GM12878 (cell line): Measurements from ENCODE around the gene SLC29A4.

Experiments used
- BHLHE40 ChIP-seq, 2 experiments: fragments of 450-650 bp in 1 of 2; IDR thresholded peaks; 2 replicates each; pipeline ENCODE4 v1.6.1; 2011 to 2017; ENCODE audit warnings: low read depth in 2 of 2, borderline replicate concordance in 1 of 2, improper control_type of control experiment in 1 of 2, low read length in 1 of 2, mild to moderate bottlenecking in 1 of 2
- HCFC1 ChIP-seq: fragments of 150-350 bp; IDR thresholded peaks from 2 replicates; pipeline ENCODE4 v1.6.1; 2014; ENCODE audit warnings: low read length
- RAD21 ChIP-seq: IDR thresholded peaks from 2 replicates; pipeline ENCODE4 v1.6.1; 2011; ENCODE audit warnings: mild to moderate bottlenecking, low read depth, low read length, moderate library complexity; ENCODE audit not compliant: insufficient read depth
- ZNF384 ChIP-seq: IDR thresholded peaks from 2 replicates; pipeline ENCODE4 v1.6.1; 2012; ENCODE audit warnings: low read depth, mild to moderate bottlenecking, low read length, improper control_type of control experiment, borderline replicate concordance
- TF ChIP-seq, protein P1 (sequence below), 3 experiments: IDR thresholded peaks in 2 of 3; conservative IDR thresholded peaks in 1 of 3; 2 replicates each; pipeline ENCODE4 v1.5.1; 2011; ENCODE audit warnings: low read depth in 3 of 3, low read length in 3 of 3, mild to moderate bottlenecking in 3 of 3, control low read depth in 2 of 3, moderate library complexity in 2 of 3, inconsistent platforms in 1 of 3, mixed read lengths in 1 of 3; ENCODE audit not compliant: control insufficient read depth in 2 of 3, insufficient read depth in 1 of 3; ENCODE audit errors: extremely low read depth in 1 of 3
- TF ChIP-seq, protein P2 (sequence below): fragments of 450-650 bp; IDR thresholded peaks from 2 replicates; pipeline ENCODE4 v1.6.1; 2017; ENCODE audit warnings: antibody characterized with exemption, mild to moderate bottlenecking, moderate library complexity
- TF ChIP-seq, protein P3 (sequence below): IDR thresholded peaks from 2 replicates; pipeline ENCODE4 v1.6.1; 2012; ENCODE audit warnings: low read depth, low read length, improper control_type of control experiment
- TF ChIP-seq, protein P4 (sequence below): fragments of 450-650 bp; IDR thresholded peaks from 2 replicates; pipeline ENCODE4 v1.6.1; 2017; ENCODE audit warnings: mild to moderate bottlenecking
- TF ChIP-seq, protein P5 (sequence below): IDR thresholded peaks from 2 replicates; pipeline ENCODE4 v1.6.1; 2012; ENCODE audit warnings: mild to moderate bottlenecking, low read depth, low read length

DNA sequence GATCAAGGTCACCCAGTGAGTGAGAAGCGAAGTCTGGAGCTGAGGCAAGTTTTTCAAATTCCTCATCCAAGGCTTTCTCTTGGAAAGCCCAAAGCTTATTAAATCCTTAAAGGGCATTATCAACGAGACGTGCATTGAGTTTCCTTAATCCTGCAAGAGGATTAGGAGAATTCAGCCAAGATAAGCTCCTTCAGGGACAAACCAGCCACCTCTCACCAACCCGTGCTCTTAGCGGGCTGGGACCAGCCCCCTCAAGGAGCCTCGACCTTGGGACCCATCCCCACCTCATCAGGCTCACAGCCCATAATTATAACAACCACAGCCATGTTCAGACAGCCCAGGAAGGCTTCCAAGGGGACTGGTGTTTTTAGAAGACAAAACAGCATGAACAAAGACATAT lies 12.0 kb upstream of the SLC29A4 start:
- TF ChIP-seq, protein P1, sequence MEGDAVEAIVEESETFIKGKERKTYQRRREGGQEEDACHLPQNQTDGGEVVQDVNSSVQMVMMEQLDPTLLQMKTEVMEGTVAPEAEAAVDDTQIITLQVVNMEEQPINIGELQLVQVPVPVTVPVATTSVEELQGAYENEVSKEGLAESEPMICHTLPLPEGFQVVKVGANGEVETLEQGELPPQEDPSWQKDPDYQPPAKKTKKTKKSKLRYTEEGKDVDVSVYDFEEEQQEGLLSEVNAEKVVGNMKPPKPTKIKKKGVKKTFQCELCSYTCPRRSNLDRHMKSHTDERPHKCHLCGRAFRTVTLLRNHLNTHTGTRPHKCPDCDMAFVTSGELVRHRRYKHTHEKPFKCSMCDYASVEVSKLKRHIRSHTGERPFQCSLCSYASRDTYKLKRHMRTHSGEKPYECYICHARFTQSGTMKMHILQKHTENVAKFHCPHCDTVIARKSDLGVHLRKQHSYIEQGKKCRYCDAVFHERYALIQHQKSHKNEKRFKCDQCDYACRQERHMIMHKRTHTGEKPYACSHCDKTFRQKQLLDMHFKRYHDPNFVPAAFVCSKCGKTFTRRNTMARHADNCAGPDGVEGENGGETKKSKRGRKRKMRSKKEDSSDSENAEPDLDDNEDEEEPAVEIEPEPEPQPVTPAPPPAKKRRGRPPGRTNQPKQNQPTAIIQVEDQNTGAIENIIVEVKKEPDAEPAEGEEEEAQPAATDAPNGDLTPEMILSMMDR (IDR thresholded peaks at IDR 0.05 in 2 of 3, conservative IDR thresholded peaks at IDR 0.05 in 1 of 3; ENCODE audit: control insufficient read depth in 2 of 3, extremely low read depth in 1 of 3, insufficient read depth in 1 of 3, low read depth in 3 of 3, low read length in 3 of 3), result no peak
- TF ChIP-seq, protein P2, sequence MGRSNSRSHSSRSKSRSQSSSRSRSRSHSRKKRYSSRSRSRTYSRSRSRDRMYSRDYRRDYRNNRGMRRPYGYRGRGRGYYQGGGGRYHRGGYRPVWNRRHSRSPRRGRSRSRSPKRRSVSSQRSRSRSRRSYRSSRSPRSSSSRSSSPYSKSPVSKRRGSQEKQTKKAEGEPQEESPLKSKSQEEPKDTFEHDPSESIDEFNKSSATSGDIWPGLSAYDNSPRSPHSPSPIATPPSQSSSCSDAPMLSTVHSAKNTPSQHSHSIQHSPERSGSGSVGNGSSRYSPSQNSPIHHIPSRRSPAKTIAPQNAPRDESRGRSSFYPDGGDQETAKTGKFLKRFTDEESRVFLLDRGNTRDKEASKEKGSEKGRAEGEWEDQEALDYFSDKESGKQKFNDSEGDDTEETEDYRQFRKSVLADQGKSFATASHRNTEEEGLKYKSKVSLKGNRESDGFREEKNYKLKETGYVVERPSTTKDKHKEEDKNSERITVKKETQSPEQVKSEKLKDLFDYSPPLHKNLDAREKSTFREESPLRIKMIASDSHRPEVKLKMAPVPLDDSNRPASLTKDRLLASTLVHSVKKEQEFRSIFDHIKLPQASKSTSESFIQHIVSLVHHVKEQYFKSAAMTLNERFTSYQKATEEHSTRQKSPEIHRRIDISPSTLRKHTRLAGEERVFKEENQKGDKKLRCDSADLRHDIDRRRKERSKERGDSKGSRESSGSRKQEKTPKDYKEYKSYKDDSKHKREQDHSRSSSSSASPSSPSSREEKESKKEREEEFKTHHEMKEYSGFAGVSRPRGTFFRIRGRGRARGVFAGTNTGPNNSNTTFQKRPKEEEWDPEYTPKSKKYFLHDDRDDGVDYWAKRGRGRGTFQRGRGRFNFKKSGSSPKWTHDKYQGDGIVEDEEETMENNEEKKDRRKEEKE, result no peak
- TF ChIP-seq, protein P3, sequence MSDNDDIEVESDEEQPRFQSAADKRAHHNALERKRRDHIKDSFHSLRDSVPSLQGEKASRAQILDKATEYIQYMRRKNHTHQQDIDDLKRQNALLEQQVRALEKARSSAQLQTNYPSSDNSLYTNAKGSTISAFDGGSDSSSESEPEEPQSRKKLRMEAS, result no peak
- TF ChIP-seq, protein P4, sequence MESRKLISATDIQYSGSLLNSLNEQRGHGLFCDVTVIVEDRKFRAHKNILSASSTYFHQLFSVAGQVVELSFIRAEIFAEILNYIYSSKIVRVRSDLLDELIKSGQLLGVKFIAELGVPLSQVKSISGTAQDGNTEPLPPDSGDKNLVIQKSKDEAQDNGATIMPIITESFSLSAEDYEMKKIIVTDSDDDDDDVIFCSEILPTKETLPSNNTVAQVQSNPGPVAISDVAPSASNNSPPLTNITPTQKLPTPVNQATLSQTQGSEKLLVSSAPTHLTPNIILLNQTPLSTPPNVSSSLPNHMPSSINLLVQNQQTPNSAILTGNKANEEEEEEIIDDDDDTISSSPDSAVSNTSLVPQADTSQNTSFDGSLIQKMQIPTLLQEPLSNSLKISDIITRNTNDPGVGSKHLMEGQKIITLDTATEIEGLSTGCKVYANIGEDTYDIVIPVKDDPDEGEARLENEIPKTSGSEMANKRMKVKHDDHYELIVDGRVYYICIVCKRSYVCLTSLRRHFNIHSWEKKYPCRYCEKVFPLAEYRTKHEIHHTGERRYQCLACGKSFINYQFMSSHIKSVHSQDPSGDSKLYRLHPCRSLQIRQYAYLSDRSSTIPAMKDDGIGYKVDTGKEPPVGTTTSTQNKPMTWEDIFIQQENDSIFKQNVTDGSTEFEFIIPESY, result no peak
- TF ChIP-seq ZNF384, result no peak
- no peak for TF ChIP-seq BHLHE40 (IDR thresholded peaks at IDR 0.05; ENCODE audit: borderline replicate concordance in 1 of 2, low read depth in 2 of 2, low read length in 1 of 2)
- no peak for TF ChIP-seq HCFC1
- TF ChIP-seq, protein P5, sequence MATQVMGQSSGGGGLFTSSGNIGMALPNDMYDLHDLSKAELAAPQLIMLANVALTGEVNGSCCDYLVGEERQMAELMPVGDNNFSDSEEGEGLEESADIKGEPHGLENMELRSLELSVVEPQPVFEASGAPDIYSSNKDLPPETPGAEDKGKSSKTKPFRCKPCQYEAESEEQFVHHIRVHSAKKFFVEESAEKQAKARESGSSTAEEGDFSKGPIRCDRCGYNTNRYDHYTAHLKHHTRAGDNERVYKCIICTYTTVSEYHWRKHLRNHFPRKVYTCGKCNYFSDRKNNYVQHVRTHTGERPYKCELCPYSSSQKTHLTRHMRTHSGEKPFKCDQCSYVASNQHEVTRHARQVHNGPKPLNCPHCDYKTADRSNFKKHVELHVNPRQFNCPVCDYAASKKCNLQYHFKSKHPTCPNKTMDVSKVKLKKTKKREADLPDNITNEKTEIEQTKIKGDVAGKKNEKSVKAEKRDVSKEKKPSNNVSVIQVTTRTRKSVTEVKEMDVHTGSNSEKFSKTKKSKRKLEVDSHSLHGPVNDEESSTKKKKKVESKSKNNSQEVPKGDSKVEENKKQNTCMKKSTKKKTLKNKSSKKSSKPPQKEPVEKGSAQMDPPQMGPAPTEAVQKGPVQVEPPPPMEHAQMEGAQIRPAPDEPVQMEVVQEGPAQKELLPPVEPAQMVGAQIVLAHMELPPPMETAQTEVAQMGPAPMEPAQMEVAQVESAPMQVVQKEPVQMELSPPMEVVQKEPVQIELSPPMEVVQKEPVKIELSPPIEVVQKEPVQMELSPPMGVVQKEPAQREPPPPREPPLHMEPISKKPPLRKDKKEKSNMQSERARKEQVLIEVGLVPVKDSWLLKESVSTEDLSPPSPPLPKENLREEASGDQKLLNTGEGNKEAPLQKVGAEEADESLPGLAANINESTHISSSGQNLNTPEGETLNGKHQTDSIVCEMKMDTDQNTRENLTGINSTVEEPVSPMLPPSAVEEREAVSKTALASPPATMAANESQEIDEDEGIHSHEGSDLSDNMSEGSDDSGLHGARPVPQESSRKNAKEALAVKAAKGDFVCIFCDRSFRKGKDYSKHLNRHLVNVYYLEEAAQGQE, result no peak
- no peak for TF ChIP-seq RAD21
